ENCODE measurements around the gene ALPK1. TPM values are rescaled to one million over a fixed set of nuclear protein-coding genes. Genes with fewer than 3 reads are reported as not detected.

ALPK1 gene
- total RNA-seq: 10 to 100 TPM; 12.1 to 23.7 (median 16.3) TPM

DNA sequence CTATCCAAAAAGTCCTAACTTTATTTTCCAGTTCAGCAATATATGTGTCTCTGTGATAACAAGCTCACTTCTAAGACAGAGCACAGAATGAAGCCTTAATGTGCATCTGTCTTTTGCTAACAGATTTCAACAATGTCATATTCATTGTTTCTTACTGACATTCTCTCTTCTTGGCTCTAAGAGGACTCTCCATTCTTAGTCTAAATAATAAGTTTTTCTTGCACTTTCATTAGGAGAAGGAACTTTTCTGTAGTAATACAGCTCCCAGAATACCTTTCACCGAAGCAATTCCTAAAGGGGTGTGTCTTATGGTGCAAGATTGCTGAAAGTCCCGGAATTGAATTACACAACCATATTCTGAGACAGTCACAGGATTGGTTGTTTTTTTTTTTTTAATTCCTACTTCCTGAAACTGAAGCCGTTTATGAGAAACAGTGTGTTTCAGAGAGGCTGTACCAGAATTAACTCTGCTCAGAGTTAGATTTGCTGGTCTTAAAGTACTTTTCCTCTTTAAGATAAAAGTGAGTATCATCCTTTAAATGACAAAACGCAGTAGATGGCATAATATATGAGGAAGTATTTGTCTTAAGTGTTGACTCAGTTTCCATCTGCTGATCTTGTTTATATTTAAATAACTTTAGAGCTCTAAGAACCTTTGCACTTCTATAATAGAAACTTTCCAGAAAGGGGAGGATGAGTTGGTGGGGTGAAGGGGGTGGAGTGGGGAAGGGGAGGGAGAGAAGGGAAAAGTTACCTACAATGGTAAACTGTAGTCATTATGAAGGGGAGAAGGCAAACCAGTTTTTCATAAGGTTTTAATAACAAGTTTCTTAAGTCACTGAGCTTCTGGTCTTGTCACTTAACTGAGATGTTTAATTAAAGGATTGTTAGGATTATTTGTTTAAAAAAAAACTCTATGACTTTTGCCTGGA is at the start of gene ALPK1:
Gene ALPK1 (plus strand): TSS at position 421 of the 932 bp plus-strand sequence.
- H3K4me1 ChIP-seq: peaks cover 0 to 21% (median 0%) of the 10 kb centered on the region in 3 donors
- 4% methylated on average over 4 of the region's 4 CpGs for WGBS, 2 donors (ENCODE audit: low coverage in 1 of 2)

DNA sequence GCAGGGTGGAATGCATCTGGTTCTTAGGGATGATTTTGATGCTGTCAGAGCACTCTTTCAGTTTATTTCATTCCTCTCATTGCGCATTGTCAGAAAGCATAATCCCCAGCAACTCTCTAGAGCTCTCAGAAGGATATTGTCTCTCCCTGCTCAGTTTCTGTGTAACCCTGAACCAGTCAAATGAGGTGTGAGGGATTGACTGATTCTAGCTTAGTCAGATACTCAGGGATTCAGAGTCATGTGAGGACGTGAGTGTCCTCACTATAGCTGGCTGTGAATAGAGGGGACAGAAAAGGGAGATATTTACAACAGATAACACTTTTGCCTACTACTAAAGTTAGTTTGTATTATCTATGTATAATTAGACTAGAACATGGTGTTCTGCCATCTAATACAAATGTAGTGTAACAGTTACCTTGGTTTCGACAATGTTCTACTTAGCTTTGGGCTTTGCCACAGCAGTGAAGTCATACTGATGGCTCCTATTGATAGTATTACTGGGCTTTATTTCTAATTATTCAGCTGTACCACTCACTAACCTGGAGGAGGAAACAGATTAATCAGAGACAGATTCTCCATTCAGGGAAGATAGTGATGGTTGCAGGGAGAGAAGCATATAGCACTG is 46.0 kb upstream of the ALPK1 start:
- no peaks in the 10 kb centered on the region for H3K27me3 ChIP-seq
- H3K36me3 ChIP-seq: peaks cover 0 to 6% of the 10 kb centered on the region in 2 donors
- H3K9me3 ChIP-seq: no peaks in the 10 kb centered on the region
- ATAC-seq: no peak
- H3K4me1 ChIP-seq: peaks cover 0 to 11% (median 0%) of the 10 kb centered on the region in 3 donors
- H3K4me3 ChIP-seq: no peak overlapping the region
- 75 to 82% methylated on average over 3 of the region's 3 CpGs for WGBS, 2 donors (ENCODE audit: low coverage in 1 of 2)
- TF ChIP-seq, protein P1, sequence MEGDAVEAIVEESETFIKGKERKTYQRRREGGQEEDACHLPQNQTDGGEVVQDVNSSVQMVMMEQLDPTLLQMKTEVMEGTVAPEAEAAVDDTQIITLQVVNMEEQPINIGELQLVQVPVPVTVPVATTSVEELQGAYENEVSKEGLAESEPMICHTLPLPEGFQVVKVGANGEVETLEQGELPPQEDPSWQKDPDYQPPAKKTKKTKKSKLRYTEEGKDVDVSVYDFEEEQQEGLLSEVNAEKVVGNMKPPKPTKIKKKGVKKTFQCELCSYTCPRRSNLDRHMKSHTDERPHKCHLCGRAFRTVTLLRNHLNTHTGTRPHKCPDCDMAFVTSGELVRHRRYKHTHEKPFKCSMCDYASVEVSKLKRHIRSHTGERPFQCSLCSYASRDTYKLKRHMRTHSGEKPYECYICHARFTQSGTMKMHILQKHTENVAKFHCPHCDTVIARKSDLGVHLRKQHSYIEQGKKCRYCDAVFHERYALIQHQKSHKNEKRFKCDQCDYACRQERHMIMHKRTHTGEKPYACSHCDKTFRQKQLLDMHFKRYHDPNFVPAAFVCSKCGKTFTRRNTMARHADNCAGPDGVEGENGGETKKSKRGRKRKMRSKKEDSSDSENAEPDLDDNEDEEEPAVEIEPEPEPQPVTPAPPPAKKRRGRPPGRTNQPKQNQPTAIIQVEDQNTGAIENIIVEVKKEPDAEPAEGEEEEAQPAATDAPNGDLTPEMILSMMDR (IDR thresholded peaks at IDR 0.05): no peak
- TF ChIP-seq EP300 (IDR thresholded peaks at IDR 0.05): no peak
- peak overlapping the region in 1 of 4 donors; percentile 37 for H3K27ac ChIP-seq

More for the DNA sequence above, at the start of gene ALPK1:
- ATAC-seq: peak; percentile 97
- Histone ChIP-seq H3K27ac (peak within 1 kb of the TSS; percentile 74 to 88 (median 77)), H3K36me3 (peaks cover 0 to 4% of the 10 kb centered on the region in 2 donors), H3K27me3 (no peaks in the 10 kb centered on the region), H3K9me3 (no peaks in the 10 kb centered on the region), H3K4me3 (peak within 1 kb of the TSS; percentile 47 to 94)
- TF ChIP-seq POLR2A (IDR thresholded peaks at IDR 0.05): peak in 1 of 2 donors; percentile 11
- TF ChIP-seq POLR2AphosphoS5 (IDR thresholded peaks at IDR 0.05): peak; percentile 90
- TF ChIP-seq, protein P1 (IDR thresholded peaks at IDR 0.05): no peak
- TF ChIP-seq EP300 (IDR thresholded peaks at IDR 0.05): no peak

DNA sequence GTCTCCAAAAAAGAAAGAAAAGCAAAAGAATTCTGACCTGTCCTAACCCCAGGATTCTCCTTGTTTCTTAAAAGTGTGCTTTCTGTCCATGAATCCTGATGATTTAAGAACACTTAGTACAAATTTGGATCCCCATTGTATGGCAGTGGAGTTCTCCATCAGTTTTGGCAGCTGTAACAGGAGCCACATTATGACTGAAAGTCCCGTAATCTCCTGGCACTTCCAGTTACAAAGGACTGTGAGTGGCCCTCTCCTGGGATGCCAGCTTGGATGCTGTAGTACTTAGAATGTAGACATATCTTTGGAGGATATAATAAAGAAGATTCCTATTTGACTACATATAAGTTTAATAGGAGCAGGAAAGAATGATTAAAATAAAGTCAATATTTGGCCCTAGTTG is 44.9 kb upstream of the ALPK1 start:
- H3K36me3 ChIP-seq: peaks cover 0 to 6% of the 10 kb centered on the region in 2 donors
- peaks cover 0 to 11% (median 0%) of the 10 kb centered on the region in 3 donors for H3K4me1 ChIP-seq
- TF ChIP-seq, protein P1 (IDR thresholded peaks at IDR 0.05): no peak
- TF ChIP-seq EP300 (IDR thresholded peaks at IDR 0.05) (no peak), POLR2AphosphoS5 (IDR thresholded peaks at IDR 0.05) (no peak), POLR2A (IDR thresholded peaks at IDR 0.05) (no peak)
- no peak for ATAC-seq
- H3K9me3 ChIP-seq: no peaks in the 10 kb centered on the region
- no peak overlapping the region for H3K27ac ChIP-seq
- H3K27me3 ChIP-seq: no peaks in the 10 kb centered on the region
- H3K4me3 ChIP-seq: no peak overlapping the region
- WGBS, 2 donors (ENCODE audit: low coverage in 1 of 2): 67% methylated on average over 1 of the region's 1 CpG; no CpG with 5 or more reads in 1 of the 2 donors

DNA sequence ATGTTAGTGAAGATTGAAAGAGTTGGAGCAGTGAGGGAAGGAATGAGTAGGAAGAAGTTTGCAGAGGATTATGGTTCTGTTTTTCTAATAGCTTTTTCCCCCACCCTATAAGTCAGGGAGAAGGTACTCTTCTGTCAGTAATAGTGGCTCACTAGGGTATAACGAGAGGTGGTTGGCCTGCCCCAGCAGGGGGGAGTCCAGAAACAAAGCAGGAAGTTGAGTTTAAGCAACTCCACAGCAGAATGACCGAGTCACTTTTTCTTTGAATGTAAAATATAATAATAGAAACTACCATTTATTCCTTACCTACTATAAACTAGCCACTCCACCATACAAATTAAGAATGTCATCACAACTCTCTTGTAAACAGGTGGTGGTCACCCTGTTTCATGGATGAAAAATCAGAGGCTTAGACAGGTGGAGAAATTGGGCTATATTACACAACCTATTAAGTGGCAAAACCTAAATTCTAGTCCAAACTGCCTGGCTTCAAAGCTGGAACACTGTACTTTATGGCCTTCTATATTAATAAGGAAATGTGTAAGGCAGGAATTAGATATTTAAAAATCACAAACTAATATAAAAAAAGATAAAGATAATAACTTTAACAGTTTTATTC is 43.7 kb upstream of the ALPK1 start:
- TF ChIP-seq POLR2AphosphoS5 (IDR thresholded peaks at IDR 0.05) (no peak), EP300 (IDR thresholded peaks at IDR 0.05) (no peak), POLR2A (IDR thresholded peaks at IDR 0.05) (no peak)
- TF ChIP-seq, protein P1 (IDR thresholded peaks at IDR 0.05): no peak
- Histone ChIP-seq H3K9me3 (no peaks in the 10 kb centered on the region), H3K27ac (no peak overlapping the region), H3K4me3 (no peak overlapping the region), H3K27me3 (no peaks in the 10 kb centered on the region), H3K36me3 (peaks cover 0 to 6% of the 10 kb centered on the region in 2 donors), H3K4me1 (peaks cover 0 to 11% (median 0%) of the 10 kb centered on the region in 3 donors)
- 43% methylated on average over 2 of the region's 2 CpGs; no CpG with 5 or more reads in 1 of the 2 donors for WGBS, 2 donors (ENCODE audit: low coverage in 1 of 2)
- no peak for ATAC-seq
